ENCODE measurements around the gene HIF1A. TPM values are rescaled to one million over a fixed set of nuclear protein-coding genes. Genes with fewer than 3 reads are reported as not detected.
A peak's percentile ranks its signal among the peaks of the same experiment; 100 is the strongest.

HIF1A gene
- total and polyA plus RNA-seq, 10 of the 15 experiments (the other 5 are each of a cell fraction or from before 2014, with no cell fraction given) = 18.3 to 97.0 (median 75.3) TPM

DNA sequence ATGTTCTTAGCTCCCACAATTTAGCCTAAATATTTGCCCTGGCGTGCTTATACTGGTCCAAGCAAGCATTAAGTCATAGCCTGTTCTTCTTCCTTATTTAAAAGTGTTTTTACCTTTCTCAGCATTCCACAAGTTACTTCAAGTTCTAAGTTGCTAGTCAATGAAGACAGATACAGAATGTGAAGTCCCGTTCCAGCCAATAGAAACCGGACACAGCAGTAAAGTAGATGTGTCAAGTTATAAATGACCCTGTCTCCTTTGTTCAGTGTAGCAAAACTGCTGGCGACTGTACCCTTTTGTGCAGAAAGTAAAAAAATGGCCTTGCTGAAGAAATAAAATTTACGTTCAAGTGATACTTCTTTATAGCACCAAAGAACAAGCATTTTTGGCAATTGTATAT, 70.8 kb downstream of the HIF1A start:
- peak overlapping the region; percentile 22; the same call in 1 of the 2 replicates for H3K4me3 ChIP-seq
- no peak overlapping the region for H3K27ac ChIP-seq (ENCODE audit: control insufficient read depth, insufficient read depth)
- CTCF ChIA-PET = interaction anchor here (1.0 to 1.5 kb wide), 2 partner anchors 72 to 75 kb away, joined by 3 to 7 read pairs; no protein-coding TSS in a partner anchor
- H3K36me3 ChIP-seq (ENCODE audit: control insufficient read depth in 2 of 2, insufficient read depth in 2 of 2, low read length in 1 of 2) = peaks cover 1 to 3% of the 10 kb centered on the region in 2 experiments; a peak in 2 of 4 replicates
- no peaks in the 10 kb centered on the region for H3K9me3 ChIP-seq (replicated peaks; ENCODE audit: control insufficient read depth, insufficient read depth, low read length)
- RAD21 ChIA-PET (ENCODE audit: unreplicated experiment) = interaction anchor here (1.0 to 6.5 kb wide), 3 partner anchors 17 to 71 kb away, joined by 4 to 102 read pairs (median 14); no protein-coding TSS in a partner anchor
- no peaks in the 10 kb centered on the region for H3K27me3 ChIP-seq (replicated peaks in 1 of 2; ENCODE audit: control insufficient read depth in 2 of 2, insufficient read depth in 2 of 2, low read length in 1 of 2)
- no peak overlapping the region for H3K9ac ChIP-seq (ENCODE audit: control insufficient read depth, insufficient read depth, low read length)
- no TSS peak for BruUV-seq (replicated peaks)
- H2AFZ ChIP-seq (ENCODE audit: control insufficient read depth, low read depth, low read length) = no peak overlapping the region
- no peak for FAIRE-seq
- H3K4me2 ChIP-seq (ENCODE audit: control insufficient read depth, insufficient read depth) = no peak overlapping the region; the same call in 1 of the 2 replicates
- SMC1A ChIA-PET (ENCODE audit: uncharacterized antibody, unreplicated experiment) = interaction anchor here (0.8 to 6.8 kb wide), 7 partner anchors 8 to 474 kb away, joined by 3 to 122 read pairs (median 4); no protein-coding TSS in a partner anchor
- H3K79me2 ChIP-seq (ENCODE audit: control insufficient read depth, insufficient read depth, low read length) = peaks cover 40% of the 10 kb centered on the region
- DNase-seq (ENCODE audit: low read depth, low spot score) = no peak
- no peaks in the 10 kb centered on the region for H4K20me1 ChIP-seq (ENCODE audit: control insufficient read depth, insufficient read depth)
- no peaks in the 10 kb centered on the region; the same call in 1 of the 2 replicates for H3K4me1 ChIP-seq (ENCODE audit: control insufficient read depth, insufficient read depth, low read length)
- intact Hi-C loops (cut with micrococcal nuclease; ENCODE audit: unreplicated experiment) (no loop called here), in situ Hi-C loops (cut with MboI) (no loop called here)
- WGBS (ENCODE audit: insufficient coverage, insufficient replicate concordance, low lambda C conversion rate, missing lambda C conversion rate) = 94% methylated on average over 5 of the region's 5 CpGs
- ATAC-seq = no peak
- POLR2A ChIA-PET = interaction anchor here (1.2 to 9.8 kb wide), 2 partner anchors 17 to 67 kb away, joined by 3 to 130 read pairs; no protein-coding TSS in a partner anchor
- TF ChIP-seq, protein P1, sequence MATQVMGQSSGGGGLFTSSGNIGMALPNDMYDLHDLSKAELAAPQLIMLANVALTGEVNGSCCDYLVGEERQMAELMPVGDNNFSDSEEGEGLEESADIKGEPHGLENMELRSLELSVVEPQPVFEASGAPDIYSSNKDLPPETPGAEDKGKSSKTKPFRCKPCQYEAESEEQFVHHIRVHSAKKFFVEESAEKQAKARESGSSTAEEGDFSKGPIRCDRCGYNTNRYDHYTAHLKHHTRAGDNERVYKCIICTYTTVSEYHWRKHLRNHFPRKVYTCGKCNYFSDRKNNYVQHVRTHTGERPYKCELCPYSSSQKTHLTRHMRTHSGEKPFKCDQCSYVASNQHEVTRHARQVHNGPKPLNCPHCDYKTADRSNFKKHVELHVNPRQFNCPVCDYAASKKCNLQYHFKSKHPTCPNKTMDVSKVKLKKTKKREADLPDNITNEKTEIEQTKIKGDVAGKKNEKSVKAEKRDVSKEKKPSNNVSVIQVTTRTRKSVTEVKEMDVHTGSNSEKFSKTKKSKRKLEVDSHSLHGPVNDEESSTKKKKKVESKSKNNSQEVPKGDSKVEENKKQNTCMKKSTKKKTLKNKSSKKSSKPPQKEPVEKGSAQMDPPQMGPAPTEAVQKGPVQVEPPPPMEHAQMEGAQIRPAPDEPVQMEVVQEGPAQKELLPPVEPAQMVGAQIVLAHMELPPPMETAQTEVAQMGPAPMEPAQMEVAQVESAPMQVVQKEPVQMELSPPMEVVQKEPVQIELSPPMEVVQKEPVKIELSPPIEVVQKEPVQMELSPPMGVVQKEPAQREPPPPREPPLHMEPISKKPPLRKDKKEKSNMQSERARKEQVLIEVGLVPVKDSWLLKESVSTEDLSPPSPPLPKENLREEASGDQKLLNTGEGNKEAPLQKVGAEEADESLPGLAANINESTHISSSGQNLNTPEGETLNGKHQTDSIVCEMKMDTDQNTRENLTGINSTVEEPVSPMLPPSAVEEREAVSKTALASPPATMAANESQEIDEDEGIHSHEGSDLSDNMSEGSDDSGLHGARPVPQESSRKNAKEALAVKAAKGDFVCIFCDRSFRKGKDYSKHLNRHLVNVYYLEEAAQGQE (IDR thresholded peaks at IDR 0.05; ENCODE audit: low read depth, low read length) = no peak
- TF ChIP-seq NFIC (IDR thresholded peaks at IDR 0.05; ENCODE audit: low read depth, low read length) = no peak
- TF ChIP-seq, protein P2, sequence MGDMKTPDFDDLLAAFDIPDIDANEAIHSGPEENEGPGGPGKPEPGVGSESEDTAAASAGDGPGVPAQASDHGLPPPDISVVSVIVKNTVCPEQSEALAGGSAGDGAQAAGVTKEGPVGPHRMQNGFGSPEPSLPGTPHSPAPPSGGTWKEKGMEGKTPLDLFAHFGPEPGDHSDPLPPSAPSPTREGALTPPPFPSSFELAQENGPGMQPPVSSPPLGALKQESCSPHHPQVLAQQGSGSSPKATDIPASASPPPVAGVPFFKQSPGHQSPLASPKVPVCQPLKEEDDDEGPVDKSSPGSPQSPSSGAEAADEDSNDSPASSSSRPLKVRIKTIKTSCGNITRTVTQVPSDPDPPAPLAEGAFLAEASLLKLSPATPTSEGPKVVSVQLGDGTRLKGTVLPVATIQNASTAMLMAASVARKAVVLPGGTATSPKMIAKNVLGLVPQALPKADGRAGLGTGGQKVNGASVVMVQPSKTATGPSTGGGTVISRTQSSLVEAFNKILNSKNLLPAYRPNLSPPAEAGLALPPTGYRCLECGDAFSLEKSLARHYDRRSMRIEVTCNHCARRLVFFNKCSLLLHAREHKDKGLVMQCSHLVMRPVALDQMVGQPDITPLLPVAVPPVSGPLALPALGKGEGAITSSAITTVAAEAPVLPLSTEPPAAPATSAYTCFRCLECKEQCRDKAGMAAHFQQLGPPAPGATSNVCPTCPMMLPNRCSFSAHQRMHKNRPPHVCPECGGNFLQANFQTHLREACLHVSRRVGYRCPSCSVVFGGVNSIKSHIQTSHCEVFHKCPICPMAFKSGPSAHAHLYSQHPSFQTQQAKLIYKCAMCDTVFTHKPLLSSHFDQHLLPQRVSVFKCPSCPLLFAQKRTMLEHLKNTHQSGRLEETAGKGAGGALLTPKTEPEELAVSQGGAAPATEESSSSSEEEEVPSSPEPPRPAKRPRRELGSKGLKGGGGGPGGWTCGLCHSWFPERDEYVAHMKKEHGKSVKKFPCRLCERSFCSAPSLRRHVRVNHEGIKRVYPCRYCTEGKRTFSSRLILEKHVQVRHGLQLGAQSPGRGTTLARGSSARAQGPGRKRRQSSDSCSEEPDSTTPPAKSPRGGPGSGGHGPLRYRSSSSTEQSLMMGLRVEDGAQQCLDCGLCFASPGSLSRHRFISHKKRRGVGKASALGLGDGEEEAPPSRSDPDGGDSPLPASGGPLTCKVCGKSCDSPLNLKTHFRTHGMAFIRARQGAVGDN (IDR thresholded peaks at IDR 0.05) = no peak
- no peak for TF ChIP-seq CHD2 (IDR thresholded peaks at IDR 0.05; ENCODE audit: borderline replicate concordance, low read depth, low read length)
- TF ChIP-seq, protein P3, sequence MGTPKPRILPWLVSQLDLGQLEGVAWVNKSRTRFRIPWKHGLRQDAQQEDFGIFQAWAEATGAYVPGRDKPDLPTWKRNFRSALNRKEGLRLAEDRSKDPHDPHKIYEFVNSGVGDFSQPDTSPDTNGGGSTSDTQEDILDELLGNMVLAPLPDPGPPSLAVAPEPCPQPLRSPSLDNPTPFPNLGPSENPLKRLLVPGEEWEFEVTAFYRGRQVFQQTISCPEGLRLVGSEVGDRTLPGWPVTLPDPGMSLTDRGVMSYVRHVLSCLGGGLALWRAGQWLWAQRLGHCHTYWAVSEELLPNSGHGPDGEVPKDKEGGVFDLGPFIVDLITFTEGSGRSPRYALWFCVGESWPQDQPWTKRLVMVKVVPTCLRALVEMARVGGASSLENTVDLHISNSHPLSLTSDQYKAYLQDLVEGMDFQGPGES (IDR thresholded peaks at IDR 0.05) = no peak
- TF ChIP-seq YBX1 (IDR thresholded peaks at IDR 0.05) = no peak
- TF ChIP-seq, protein P4, sequence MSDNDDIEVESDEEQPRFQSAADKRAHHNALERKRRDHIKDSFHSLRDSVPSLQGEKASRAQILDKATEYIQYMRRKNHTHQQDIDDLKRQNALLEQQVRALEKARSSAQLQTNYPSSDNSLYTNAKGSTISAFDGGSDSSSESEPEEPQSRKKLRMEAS (IDR thresholded peaks at IDR 0.05; ENCODE audit: low read depth, low read length) = no peak
- no peak for TF ChIP-seq TAF1 (IDR thresholded peaks at IDR 0.05; ENCODE audit: borderline replicate concordance, low read depth, low read length)
- TF ChIP-seq KLF5 (IDR thresholded peaks at IDR 0.05; ENCODE audit: partially characterized antibody) = no peak

Data from GM12878 (cell line).